B cell (primary cell): ENCODE data around the gene NOS3. TPM values are rescaled to one million over a fixed set of nuclear protein-coding genes. Genes with fewer than 3 reads are reported as not detected.

Experiments
- ATAC-seq: fragments of 200-7000 bp; cut with Tn5 transposase; one replicate; pipeline ENCODE4 v1.10.0; 2021; ENCODE audit warnings: low read depth, mild to moderate bottlenecking, moderate number of reproducible peaks, moderate library complexity
- CTCF ChIA-PET: fragments of 350-600 bp; sonication (Branson Sonifier 250); formaldehyde crosslinking; loops from one replicate; lab custom pipeline; 2021; ENCODE audit warnings: antibody characterized with exemption, inconsistent platforms; lab: Charles Lee
- POLR2A ChIA-PET: fragments of 350-600 bp; sonication (Branson Sonifier 250); formaldehyde crosslinking; loops from one replicate; lab custom pipeline; 2021; ENCODE audit warnings: antibody characterized with exemption; lab: Charles Lee
- DNase-seq: peaks from one replicate; pipeline ENCODE4 v3.0.0; 2013
- H2AFZ ChIP-seq: 2 replicates; pipeline ENCODE4 v1.6.1; 2012; ENCODE audit warnings: mild to moderate bottlenecking, low read depth, low read length; ENCODE audit not compliant: insufficient read depth, poor library complexity, severe bottlenecking
- H3K27ac ChIP-seq, 2 donors: 1 replicate in 1 of 2; 2 replicates in 1 of 2; pipeline ENCODE4 v1.5.1; 2012 to 2013; ENCODE audit warnings: low read length in 2 of 2, mild to moderate bottlenecking in 2 of 2, moderate library complexity in 1 of 2
- H3K27me3 ChIP-seq, 4 experiments: fragments of 200-600 bp in 1 of 4; sonication (generic) in 1 of 4; replicated peaks in 1 of 4; 1 replicate in 2 of 4; 2 replicates in 2 of 4; pipeline versions ENCODE4 v1.6.1 to v1.7.0; 2013 to 2016; ENCODE audit warnings: low read length in 3 of 4, mild to moderate bottlenecking in 2 of 4, mixed read lengths in 1 of 4, moderate library complexity in 1 of 4; ENCODE audit not compliant: insufficient read depth in 4 of 4, control insufficient read depth in 3 of 4; ENCODE audit errors: control extremely low read depth in 1 of 4
- H3K36me3 ChIP-seq, 2 experiments: replicated peaks in 1 of 2; 1 replicate in 1 of 2; 2 replicates in 1 of 2; pipeline versions ENCODE4 v1.6.1 to v1.7.1; 2013; ENCODE audit warnings: low read length in 1 of 2; ENCODE audit not compliant: insufficient read depth in 2 of 2, control insufficient read depth in 1 of 2; ENCODE audit errors: control extremely low read depth in 1 of 2, extremely low read depth in 1 of 2
- H3K4me1 ChIP-seq, 2 donors: fragments of 200-600 bp in 1 of 2; sonication (generic) in 1 of 2; 1 replicate in 1 of 2; 2 replicates in 1 of 2; pipeline versions ENCODE4 v1.5.1 to v1.6.1; 2013 to 2017; ENCODE audit warnings: low read length in 2 of 2; ENCODE audit not compliant: control insufficient read depth in 2 of 2, insufficient read depth in 2 of 2
- H3K4me2 ChIP-seq: replicated peaks from 2 replicates; pipeline ENCODE3; 2012; ENCODE audit warnings: mild to moderate bottlenecking, low read depth, low read length; ENCODE audit not compliant: poor library complexity, severe bottlenecking
- H3K4me3 ChIP-seq, 5 experiments: fragments of 200-600 bp in 1 of 5; sonication (generic) in 1 of 5; 1 replicate in 3 of 5; 2 replicates in 2 of 5; pipeline versions ENCODE4 v1.5.1 to v1.7.0; 2011 to 2016; ENCODE audit warnings: low read length in 4 of 5, mild to moderate bottlenecking in 4 of 5, low read depth in 2 of 5, control low read depth in 1 of 5, moderate library complexity in 1 of 5; ENCODE audit not compliant: insufficient read depth in 1 of 5; ENCODE audit errors: control extremely low read depth in 1 of 5, extremely low read depth in 1 of 5
- H3K79me2 ChIP-seq: fragments of 200-600 bp; sonication (generic); one replicate; pipeline ENCODE4 v1.6.0; 2016; ENCODE audit warnings: low read length; ENCODE audit not compliant: control insufficient read depth, insufficient read depth
- H3K9ac ChIP-seq: fragments of 200-600 bp; sonication (generic); 2 replicates; pipeline ENCODE4 v1.6.1; 2017; ENCODE audit warnings: mild to moderate bottlenecking, low read length, moderate library complexity
- H3K9me3 ChIP-seq, 3 donors: one replicate each; pipeline versions ENCODE4 v1.6.1 to v1.7.1; 2013; ENCODE audit warnings: low read length in 2 of 3; ENCODE audit not compliant: control insufficient read depth in 2 of 3, insufficient read depth in 1 of 3; ENCODE audit errors: control extremely low read depth in 1 of 3
- H4K20me1 ChIP-seq: 2 replicates; pipeline ENCODE4 v1.6.0; 2012; ENCODE audit warnings: mild to moderate bottlenecking, low read length; ENCODE audit not compliant: insufficient read depth, control insufficient read depth, poor library complexity, severe bottlenecking
- H3K27ac Mint-ChIP-seq: one replicate; pipeline ENCODE4 v1.8.0; 2021; ENCODE audit warnings: mixed read lengths
- H3K27me3 Mint-ChIP-seq: one replicate; pipeline ENCODE4 v1.8.0; 2021; ENCODE audit warnings: mixed read lengths
- H3K4me1 Mint-ChIP-seq: one replicate; pipeline ENCODE4 v1.8.0; 2021; ENCODE audit warnings: mixed read lengths
- H3K4me3 Mint-ChIP-seq: one replicate; pipeline ENCODE4 v1.8.0; 2021; ENCODE audit warnings: mixed read lengths
- H3K9me3 Mint-ChIP-seq: one replicate; pipeline ENCODE4 v1.8.0; 2022; ENCODE audit warnings: mixed read lengths; ENCODE audit not compliant: insufficient read depth
- CTCF ChIP-seq: fragments of 200-600 bp; IDR thresholded peaks from one replicate; pipeline ENCODE4 v1.8.0; 2022; ENCODE audit warnings: antibody characterized with exemption, mild to moderate bottlenecking
- EZH2 ChIP-seq: IDR thresholded peaks from 2 replicates; pipeline ENCODE4 v1.6.1; 2012; ENCODE audit warnings: borderline replicate concordance, low read depth, mild to moderate bottlenecking, moderate library complexity, low read length; ENCODE audit not compliant: insufficient read depth, poor library complexity, severe bottlenecking
- WGBS: methylation state at CpG from one replicate; pipeline ENCODE4 v1.1.5; 2013; ENCODE audit warnings: missing lambda C conversion rate; ENCODE audit not compliant: insufficient coverage; 5-methylcytosine and 5-hydroxymethylcytosine counted together
- intact Hi-C: fragments of 100-400 bp; cut with micrococcal nuclease; formaldehyde crosslinking; loops from one replicate; pipeline ENCODE4 v1.10.0; 2022
- polyA plus RNA-seq: library from polyadenylated mRNA; depleted of rRNA; stranded (reverse); fragments of >200 nt; gene quantifications from 2 replicates; pipeline ENCODE4 v1.2.3, GENCODE V29; 2012
- total RNA-seq, 2 donors: library from RNA; stranded (reverse); fragments of 120-200 nt in 1 of 2; gene quantifications; 1 replicate in 1 of 2; 2 replicates in 1 of 2; pipeline versions ENCODE4 v1.2.3 to v1.2.4, GENCODE V29; 2013 to 2022

Gene NOS3
- total and polyA plus RNA-seq, 2 donors (not counting 1 experiment from before 2014, with no cell fraction given), result 0.39 to 0.54 TPM

- H3K27ac Mint-ChIP-seq, result peak within 1 kb of the TSS; percentile 94
- H3K27me3 ChIP-seq, result no peaks in the 10 kb centered on the region
- peaks cover 39% of the 10 kb centered on the region for H3K4me1 Mint-ChIP-seq
- H3K4me3 Mint-ChIP-seq, result peak within 1 kb of the TSS; percentile 96
- TF ChIP-seq EZH2 (no peak), CTCF (no peak)
- peak within 1 kb of the TSS; percentile 98 for H2AFZ ChIP-seq
- no peaks in the 10 kb centered on the region for H3K9me3 ChIP-seq
- peak within 1 kb of the TSS; percentile 72 to 91 (median 85) for H3K4me3 ChIP-seq
- H3K36me3 ChIP-seq, result no peaks in the 10 kb centered on the region
- DNase-seq (no peak), ATAC-seq (peak; percentile 0)
- intact Hi-C loops, result loop anchor here (1.0 to 5.0 kb wide), 2 partner anchors 45 to 170 kb away; partner anchors contain the start of gene ABCF2
- H3K9ac ChIP-seq, result peak within 1 kb of the TSS; percentile 89
- H4K20me1 ChIP-seq, result peaks cover 27% of the 10 kb centered on the region
- ChIA-PET POLR2A (interaction anchor here (1.3 kb wide), 1 partner anchor 44 kb away, joined by 7 read pairs; no protein-coding TSS in a partner anchor), CTCF (interaction anchor here (1.6 kb wide), 1 partner anchor 39 kb away, joined by 4 read pairs; no protein-coding TSS in a partner anchor)
- WGBS, result under 1% methylated on average over 30 of the region's 30 CpGs
- peak within 1 kb of the TSS; percentile 79 to 82 for H3K27ac ChIP-seq
- peaks cover 23 to 40% of the 10 kb centered on the region in 2 donors for H3K4me1 ChIP-seq
- peaks cover 2% of the 10 kb centered on the region for H3K27me3 Mint-ChIP-seq
- H3K4me2 ChIP-seq, result peak within 1 kb of the TSS; percentile 100
- H3K79me2 ChIP-seq, result peaks cover 37% of the 10 kb centered on the region
- H3K9me3 Mint-ChIP-seq, result no peaks in the 10 kb centered on the region
Measured at GRCh38 chr7:151057506-151057988, 66.7 kb downstream of the NOS3 start, which contains the start of gene CDK5. Gene CDK5 (minus strand): TSS chr7:151057897. CDS start chr7:151057848, 49 bp downstream.
